ENCODE results near the gene RAB40B.

The RAB40B gene

GRCh38 chr17:82666931-82667667 is 31.4 kb downstream of the RAB40B start:
- Histone ChIP-seq H3K27ac (ENCODE audit: low read depth, low read length) (no peak overlapping the region), H3K4me1 (ENCODE audit: control insufficient read depth, insufficient read depth, low read length) (peaks cover 2% of the 10 kb centered on the region), H3K9ac (ENCODE audit: low read length) (no peak overlapping the region), H3K4me3 (ENCODE audit: low read length) (no peak overlapping the region), H3K27me3 (ENCODE audit: control insufficient read depth, insufficient read depth, low read length) (no peaks in the 10 kb centered on the region), H3K36me3 (ENCODE audit: control insufficient read depth, insufficient read depth, low read length) (peaks cover 4% of the 10 kb centered on the region)

- H3K4me1 ChIP-seq (ENCODE audit: control insufficient read depth, insufficient read depth, low read length): peaks cover 2% of the 10 kb centered on the region
- H3K9ac ChIP-seq (ENCODE audit: low read length): no peak overlapping the region
- no peak overlapping the region for H3K27ac ChIP-seq (ENCODE audit: low read depth, low read length)
- no peaks in the 10 kb centered on the region for H3K27me3 ChIP-seq (ENCODE audit: control insufficient read depth, insufficient read depth, low read length)
- peaks cover 4% of the 10 kb centered on the region for H3K36me3 ChIP-seq (ENCODE audit: control insufficient read depth, insufficient read depth, low read length)
- no peak overlapping the region for H3K4me3 ChIP-seq (ENCODE audit: low read length)
These were observed 32.6 kb downstream of the RAB40B start for GRCh38 chr17:82665891-82666290.

DNA sequence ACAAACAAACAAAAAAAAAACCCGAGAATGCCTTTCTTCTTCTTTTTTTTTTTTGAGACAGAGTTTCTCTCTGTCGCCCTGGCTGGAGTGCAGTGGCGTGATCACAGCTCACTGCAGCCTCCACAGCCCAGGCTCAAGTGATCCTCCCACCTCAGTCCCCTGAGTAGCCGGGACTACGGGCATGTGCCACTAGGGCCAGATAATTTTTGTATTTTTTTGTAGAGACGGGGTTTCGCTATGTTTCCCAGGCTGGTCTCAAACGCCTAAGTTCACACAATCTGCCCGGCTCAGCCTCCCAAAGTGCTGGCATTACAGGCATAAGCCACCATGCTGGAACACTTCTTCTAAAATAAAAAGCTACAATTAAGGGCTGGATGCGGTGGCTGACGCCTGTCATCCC is 33.3 kb downstream of the RAB40B start:
- no peaks in the 10 kb centered on the region for H3K27me3 ChIP-seq (ENCODE audit: control insufficient read depth, insufficient read depth, low read length)
- no peak overlapping the region for H3K9ac ChIP-seq (ENCODE audit: low read length)
- H3K4me1 ChIP-seq (ENCODE audit: control insufficient read depth, insufficient read depth, low read length): peaks cover 2% of the 10 kb centered on the region
- H3K27ac ChIP-seq (ENCODE audit: low read depth, low read length): no peak overlapping the region
- no peak overlapping the region for H3K4me3 ChIP-seq (ENCODE audit: low read length)
- H3K36me3 ChIP-seq (ENCODE audit: control insufficient read depth, insufficient read depth, low read length): peaks cover 8% of the 10 kb centered on the region

- Histone ChIP-seq H3K9ac (ENCODE audit: low read length) (no peak overlapping the region), H3K4me1 (ENCODE audit: control insufficient read depth, insufficient read depth, low read length) (peaks cover 2% of the 10 kb centered on the region), H3K27ac (ENCODE audit: low read depth, low read length) (no peak overlapping the region), H3K4me3 (ENCODE audit: low read length) (no peak overlapping the region), H3K36me3 (ENCODE audit: control insufficient read depth, insufficient read depth, low read length) (peaks cover 13% of the 10 kb centered on the region), H3K27me3 (ENCODE audit: control insufficient read depth, insufficient read depth, low read length) (no peaks in the 10 kb centered on the region)
These were observed 33.8 kb downstream of the RAB40B start for GRCh38 chr17:82664701-82665182.

- no peak overlapping the region for H3K4me3 ChIP-seq (ENCODE audit: low read length)
- H3K4me1 ChIP-seq (ENCODE audit: control insufficient read depth, insufficient read depth, low read length): peaks cover 2% of the 10 kb centered on the region
- H3K9ac ChIP-seq (ENCODE audit: low read length): no peak overlapping the region
- no peaks in the 10 kb centered on the region for H3K27me3 ChIP-seq (ENCODE audit: control insufficient read depth, insufficient read depth, low read length)
- no peak overlapping the region for H3K27ac ChIP-seq (ENCODE audit: low read depth, low read length)
- peaks cover 14% of the 10 kb centered on the region for H3K36me3 ChIP-seq (ENCODE audit: control insufficient read depth, insufficient read depth, low read length)
These were observed 34.3 kb downstream of the RAB40B start for GRCh38 chr17:82664276-82664575.

DNA sequence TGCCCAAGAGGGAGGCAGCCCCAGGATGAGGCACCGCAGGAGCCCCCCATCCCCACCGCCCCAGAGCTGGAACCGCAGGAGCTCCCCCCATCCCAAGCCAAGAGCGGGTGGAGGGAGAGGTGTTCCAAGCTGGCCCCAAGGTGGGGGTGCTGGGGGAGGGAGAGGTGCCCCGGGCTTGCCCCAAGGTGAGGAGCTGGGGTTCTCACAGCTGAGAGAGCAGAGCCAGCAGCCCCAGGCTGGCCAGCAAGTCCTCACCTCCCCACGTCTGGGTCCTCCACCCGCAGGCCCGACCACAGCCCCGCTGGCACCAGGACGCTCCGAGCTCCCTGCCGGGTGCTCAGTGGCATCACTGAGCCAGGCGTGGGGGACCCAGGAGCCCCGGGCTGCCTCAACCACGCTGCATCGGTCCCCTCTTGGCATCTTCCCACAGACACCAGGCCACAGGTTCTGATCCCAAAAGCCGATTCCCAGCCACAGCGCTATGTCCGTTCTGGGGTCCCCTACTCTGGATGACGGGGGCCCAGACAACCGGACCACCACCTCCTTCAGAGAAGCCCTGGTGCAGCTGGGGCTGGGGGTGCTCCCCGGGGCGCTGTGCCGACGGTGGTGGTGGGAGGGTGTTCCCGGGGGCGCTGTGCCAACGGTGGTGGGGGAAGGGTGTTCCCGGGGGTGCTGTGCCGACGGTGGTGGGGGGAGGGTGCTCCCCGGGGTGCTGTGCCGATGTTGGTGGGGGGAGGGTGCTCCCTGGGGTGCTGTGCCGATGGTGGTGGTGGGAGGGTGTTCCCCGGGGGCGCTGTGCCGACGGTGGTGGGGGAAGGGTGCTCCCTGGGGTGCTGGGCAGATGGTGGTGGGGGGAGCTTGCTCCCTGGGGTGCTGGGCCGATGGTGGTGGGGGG is 34.9 kb downstream of the RAB40B start:
- Histone ChIP-seq H3K36me3 (ENCODE audit: control insufficient read depth, insufficient read depth, low read length) (peaks cover 14% of the 10 kb centered on the region), H3K4me1 (ENCODE audit: control insufficient read depth, insufficient read depth, low read length) (no peaks in the 10 kb centered on the region), H3K27ac (ENCODE audit: low read depth, low read length) (no peak overlapping the region), H3K27me3 (ENCODE audit: control insufficient read depth, insufficient read depth, low read length) (no peaks in the 10 kb centered on the region), H3K4me3 (ENCODE audit: low read length) (no peak overlapping the region), H3K9ac (ENCODE audit: low read length) (no peak overlapping the region)

DNA sequence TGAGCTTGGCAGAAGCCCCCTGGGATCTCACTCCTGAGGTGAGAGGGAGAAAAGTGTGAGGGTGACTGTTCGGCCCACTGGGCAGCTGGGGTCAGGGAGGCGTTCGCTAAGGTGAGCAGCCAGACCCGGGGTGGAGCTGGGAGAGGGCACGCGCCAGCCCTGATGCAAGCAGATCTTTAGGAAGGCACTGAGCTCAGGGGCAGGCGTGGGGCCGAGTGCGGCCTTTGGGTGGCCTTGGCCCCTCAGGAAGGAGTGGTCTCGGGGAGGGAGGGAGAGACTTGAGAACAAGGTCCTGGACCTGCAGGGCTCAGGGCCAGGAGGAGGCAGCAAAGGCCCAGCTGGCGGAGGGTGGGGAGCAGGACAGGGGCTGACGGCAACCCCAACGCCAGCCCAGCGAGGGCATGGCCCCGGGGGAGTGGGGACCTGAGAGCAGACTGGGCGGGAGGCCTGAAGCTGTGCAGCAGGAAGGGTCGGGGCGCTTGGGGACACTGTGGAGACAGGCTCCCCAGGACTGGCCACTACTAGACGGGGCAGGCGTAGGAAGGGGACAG is 35.7 kb downstream of the RAB40B start:
- no peak overlapping the region for H3K27ac ChIP-seq (ENCODE audit: low read depth, low read length)

GRCh38 chr17:82661717-82662683 is 36.5 kb downstream of the RAB40B start:
- no peaks in the 10 kb centered on the region for H3K27me3 ChIP-seq (ENCODE audit: control insufficient read depth, insufficient read depth, low read length)
- no peak overlapping the region for H3K9ac ChIP-seq (ENCODE audit: low read length)
- H3K4me1 ChIP-seq (ENCODE audit: control insufficient read depth, insufficient read depth, low read length): no peaks in the 10 kb centered on the region
- H3K4me3 ChIP-seq (ENCODE audit: low read length): no peak overlapping the region
- H3K27ac ChIP-seq (ENCODE audit: low read depth, low read length): no peak overlapping the region
- peaks cover 14% of the 10 kb centered on the region for H3K36me3 ChIP-seq (ENCODE audit: control insufficient read depth, insufficient read depth, low read length)

More for the DNA sequence above, 35.7 kb downstream of the RAB40B start:
- Histone ChIP-seq H3K4me1 (ENCODE audit: control insufficient read depth, insufficient read depth, low read length) (no peaks in the 10 kb centered on the region), H3K27me3 (ENCODE audit: control insufficient read depth, insufficient read depth, low read length) (no peaks in the 10 kb centered on the region), H3K36me3 (ENCODE audit: control insufficient read depth, insufficient read depth, low read length) (peaks cover 14% of the 10 kb centered on the region), H3K4me3 (ENCODE audit: low read length) (no peak overlapping the region), H3K9ac (ENCODE audit: low read length) (no peak overlapping the region)

DNA sequence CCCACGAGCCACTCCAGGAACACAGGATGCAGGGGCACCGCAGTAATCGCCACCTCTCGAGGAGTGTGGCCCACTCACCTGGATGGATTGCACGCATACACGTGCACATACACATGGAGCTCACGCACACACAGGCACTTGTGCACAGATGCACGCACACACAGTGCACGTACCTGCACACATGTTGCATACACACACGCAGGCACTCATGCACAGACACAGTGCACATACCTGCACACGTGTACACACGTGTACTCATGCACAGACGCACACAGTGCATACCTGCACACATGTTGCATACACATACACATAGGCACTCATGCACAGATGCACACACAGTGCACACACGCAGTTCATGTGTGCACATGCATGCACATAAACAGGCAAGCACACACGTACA is 38.6 kb downstream of the RAB40B start:
- Histone ChIP-seq H3K27me3 (ENCODE audit: control insufficient read depth, insufficient read depth, low read length) (no peaks in the 10 kb centered on the region), H3K4me1 (ENCODE audit: control insufficient read depth, insufficient read depth, low read length) (no peaks in the 10 kb centered on the region), H3K36me3 (ENCODE audit: control insufficient read depth, insufficient read depth, low read length) (peaks cover 19% of the 10 kb centered on the region), H3K27ac (ENCODE audit: low read depth, low read length) (no peak overlapping the region), H3K4me3 (ENCODE audit: low read length) (no peak overlapping the region), H3K9ac (ENCODE audit: low read length) (no peak overlapping the region)

- H3K27me3 ChIP-seq (ENCODE audit: control insufficient read depth, insufficient read depth, low read length): no peaks in the 10 kb centered on the region
- no peak overlapping the region for H3K4me3 ChIP-seq (ENCODE audit: low read length)
- H3K4me1 ChIP-seq (ENCODE audit: control insufficient read depth, insufficient read depth, low read length): no peaks in the 10 kb centered on the region
- no peak overlapping the region for H3K27ac ChIP-seq (ENCODE audit: low read depth, low read length)
- H3K36me3 ChIP-seq (ENCODE audit: control insufficient read depth, insufficient read depth, low read length): peaks cover 19% of the 10 kb centered on the region
- no peak overlapping the region for H3K9ac ChIP-seq (ENCODE audit: low read length)
These were observed 39.6 kb downstream of the RAB40B start for GRCh38 chr17:82658796-82659452.

DNA sequence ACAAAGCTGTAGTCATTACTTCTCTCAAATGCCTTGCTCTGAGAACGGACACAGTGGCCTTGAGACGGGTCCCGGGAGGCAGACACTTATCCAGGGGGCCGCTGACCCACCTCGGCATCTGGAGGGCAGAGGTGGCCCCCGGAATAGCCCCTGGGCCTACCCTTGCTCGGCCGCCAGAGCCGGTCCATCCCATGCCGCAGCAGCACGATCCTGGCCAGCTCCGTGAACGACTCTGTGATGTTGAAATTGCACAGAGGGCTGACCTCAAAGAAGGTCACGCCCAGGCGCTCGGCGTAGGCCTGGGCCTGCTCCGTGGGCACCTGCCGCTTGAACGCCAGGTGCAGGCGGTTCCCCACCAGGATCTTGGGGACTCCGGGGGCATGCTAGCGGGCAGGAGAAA is 40.2 kb downstream of the RAB40B start:
- Histone ChIP-seq H3K4me3 (ENCODE audit: low read length) (no peak overlapping the region), H3K4me1 (ENCODE audit: control insufficient read depth, insufficient read depth, low read length) (no peaks in the 10 kb centered on the region), H3K36me3 (ENCODE audit: control insufficient read depth, insufficient read depth, low read length) (peaks cover 19% of the 10 kb centered on the region), H3K27ac (ENCODE audit: low read depth, low read length) (no peak overlapping the region), H3K27me3 (ENCODE audit: control insufficient read depth, insufficient read depth, low read length) (no peaks in the 10 kb centered on the region), H3K9ac (ENCODE audit: low read length) (no peak overlapping the region)
